Measurements from ENCODE around the gene RTL5.
A peak's percentile ranks its signal among the peaks of the same experiment; 100 is the strongest.

RTL5 gene

DNA sequence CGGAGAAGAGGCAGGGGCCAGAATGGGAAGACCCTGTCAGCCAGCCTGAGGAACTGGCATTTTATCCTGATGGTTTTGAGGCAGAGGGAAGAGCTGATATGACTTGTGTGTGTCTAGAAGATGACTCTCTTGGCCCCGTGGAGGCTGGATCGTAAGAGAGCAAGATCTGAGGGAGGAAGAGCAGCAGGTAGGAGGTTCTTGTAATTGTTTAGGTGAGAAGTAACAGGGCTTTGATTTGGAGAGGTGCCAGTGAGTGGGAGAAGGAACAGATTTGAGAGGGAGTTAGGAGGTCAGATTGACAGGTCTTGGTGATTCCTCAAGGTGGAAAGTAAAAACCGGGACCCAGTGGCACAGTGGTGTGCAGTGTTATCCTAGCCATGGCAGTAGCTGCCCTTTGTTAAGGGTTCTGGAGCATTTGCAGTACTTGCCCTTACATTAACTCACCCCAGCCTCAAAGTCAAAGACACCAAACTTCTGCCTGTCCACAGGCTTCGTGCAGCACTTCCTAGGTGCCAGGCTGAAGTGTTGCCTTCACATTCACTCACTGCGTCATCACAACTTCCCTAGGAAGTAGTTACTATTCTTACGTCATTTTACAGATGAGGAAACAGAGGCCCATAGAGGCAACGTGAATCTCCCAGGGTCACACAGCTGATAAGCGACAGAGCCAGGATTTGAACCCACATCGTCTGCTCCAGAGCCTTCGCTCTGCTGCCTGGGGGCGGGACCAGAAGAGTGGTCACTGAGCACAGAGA, 23.7 kb downstream of the RTL5 start:
- DNase-seq: no peak

- DNase-seq: no peak
Observed at GRCh38 chrX:72107320-72107719, 24.4 kb downstream of the RTL5 start.

GRCh38 chrX:72105436-72105835, 26.3 kb downstream of the RTL5 start:
- DNase-seq: no peak

GRCh38 chrX:72102760-72103159, 29.0 kb downstream of the RTL5 start:
- DNase-seq: no peak

DNA sequence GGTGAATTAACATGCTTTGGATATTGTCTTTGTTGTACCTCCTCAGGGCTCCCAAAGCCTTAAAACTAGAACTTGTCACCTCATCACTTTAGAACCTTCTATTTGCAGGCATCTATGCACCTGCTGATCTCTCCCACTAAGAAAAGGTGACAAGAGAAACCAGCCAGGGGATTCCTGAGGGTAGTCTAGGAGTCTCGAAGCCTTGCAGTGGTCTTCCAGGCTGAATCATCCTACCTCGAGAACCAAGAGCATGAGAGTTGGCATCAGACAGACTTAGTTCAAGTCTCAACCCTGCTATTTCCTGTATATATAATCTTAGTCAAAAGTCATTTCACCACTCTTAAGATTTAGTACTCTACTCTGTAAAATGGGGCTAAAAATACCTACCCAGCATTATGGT, 29.6 kb downstream of the RTL5 start:
- DNase-seq: no peak

- DNase-seq: no peak
Observed at GRCh38 chrX:72101597-72102037, 30.1 kb downstream of the RTL5 start.

- peak; percentile 54 for DNase-seq
Observed at GRCh38 chrX:72100824-72101351, 30.8 kb downstream of the RTL5 start.

- DNase-seq: no peak
Observed at GRCh38 chrX:72100051-72100755, 31.5 kb downstream of the RTL5 start.

DNA sequence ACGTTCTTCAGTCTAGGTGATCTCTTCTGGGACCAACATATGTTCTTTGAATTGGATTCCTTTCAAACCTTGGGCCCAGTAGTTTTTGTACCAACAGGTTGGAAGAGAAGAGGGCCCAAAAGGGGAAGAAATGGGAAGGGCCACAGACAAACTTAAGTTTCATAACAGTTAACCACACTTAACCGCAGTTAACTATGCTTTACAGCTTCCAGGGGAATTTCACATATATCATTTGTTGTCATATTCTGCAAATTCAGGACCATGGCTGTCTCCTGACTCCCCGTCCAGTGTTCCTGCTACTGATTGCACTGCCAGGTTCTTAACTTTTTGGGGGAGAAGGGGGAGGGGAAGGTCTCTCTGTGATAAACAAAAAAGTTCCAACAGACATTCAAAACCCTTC, 34.6 kb downstream of the RTL5 start:
- no peak for DNase-seq

- no peak for DNase-seq
Observed at GRCh38 chrX:72095370-72095769, 36.3 kb downstream of the RTL5 start.

DNA sequence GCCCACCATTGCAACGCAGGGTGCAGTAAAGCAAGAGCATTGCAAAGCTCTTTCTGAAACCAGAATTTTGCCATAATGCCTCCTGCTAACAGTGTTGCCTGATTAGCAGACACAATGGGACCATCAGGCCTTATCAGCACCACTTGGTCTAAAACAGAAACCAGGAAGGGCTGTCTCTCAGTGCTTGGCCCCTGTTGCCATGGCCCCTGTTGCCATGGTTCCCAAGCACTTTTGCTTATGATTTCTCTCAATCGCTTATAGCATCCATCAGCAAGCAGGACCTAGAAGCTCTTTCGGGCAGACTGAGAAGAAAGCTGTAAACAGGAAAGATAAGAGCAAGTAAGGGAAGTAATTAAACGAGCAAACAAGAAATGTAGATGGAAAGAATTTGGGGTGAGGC, 36.8 kb downstream of the RTL5 start:
- DNase-seq: no peak

DNA sequence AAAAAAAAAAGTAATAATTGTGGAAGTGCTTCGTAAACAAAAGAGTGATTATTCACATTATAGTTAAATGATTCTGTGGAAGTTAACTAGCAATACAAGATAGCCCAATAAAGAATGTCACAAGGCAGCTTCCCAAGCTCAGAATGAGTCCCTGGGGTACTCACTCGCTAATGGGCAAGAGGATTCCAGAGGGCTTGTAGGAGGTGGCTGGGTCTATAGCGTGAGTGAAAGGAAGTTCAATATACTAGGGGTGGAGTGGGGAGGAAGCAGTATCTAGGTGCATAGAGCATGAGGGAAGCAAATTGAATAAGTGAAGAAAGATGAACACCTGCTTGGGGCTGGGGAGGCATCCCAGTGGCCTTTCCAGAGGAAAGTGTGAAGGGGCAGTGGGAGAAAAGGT, 42.5 kb downstream of the RTL5 start:
- DNase-seq: no peak

DNA sequence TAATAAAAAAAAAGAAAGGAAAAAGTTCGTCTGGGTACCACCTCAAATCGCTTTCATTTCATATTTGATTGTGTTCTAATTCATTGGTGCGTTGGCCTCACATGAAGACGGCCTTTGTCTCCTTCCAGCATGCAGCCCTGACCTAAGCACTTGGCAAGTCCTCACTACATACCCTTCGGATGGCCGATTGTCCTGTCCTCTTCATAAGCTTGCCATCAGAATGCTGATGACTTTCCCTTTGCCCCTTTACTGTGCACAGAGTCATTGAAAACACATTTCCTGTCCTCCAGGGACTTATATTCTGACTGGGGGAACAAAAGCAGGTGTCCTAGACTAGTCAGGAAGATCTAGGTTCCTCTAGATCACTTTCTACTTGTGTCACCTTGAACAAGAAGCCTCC, 43.0 kb downstream of the RTL5 start:
- no peak for DNase-seq

DNA sequence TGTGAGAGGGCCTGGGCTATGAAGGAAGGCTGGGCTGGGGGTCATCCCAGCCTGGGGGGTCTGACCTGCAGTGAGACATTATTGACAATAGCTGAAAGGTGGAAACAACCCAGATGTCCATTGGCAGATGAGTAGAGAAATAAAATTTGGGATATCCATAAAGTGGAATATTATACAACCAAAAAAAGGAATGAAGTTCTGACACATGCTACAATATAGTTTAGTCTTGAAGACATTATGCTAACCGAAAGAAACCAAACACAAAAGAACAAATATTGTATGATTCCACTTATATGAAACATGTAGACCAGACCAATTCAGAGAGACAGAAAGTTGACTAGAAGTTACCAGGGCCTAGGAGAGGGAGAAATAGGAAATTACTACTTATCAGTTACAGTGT, 44.7 kb downstream of the RTL5 start:
- no peak for DNase-seq

DNA sequence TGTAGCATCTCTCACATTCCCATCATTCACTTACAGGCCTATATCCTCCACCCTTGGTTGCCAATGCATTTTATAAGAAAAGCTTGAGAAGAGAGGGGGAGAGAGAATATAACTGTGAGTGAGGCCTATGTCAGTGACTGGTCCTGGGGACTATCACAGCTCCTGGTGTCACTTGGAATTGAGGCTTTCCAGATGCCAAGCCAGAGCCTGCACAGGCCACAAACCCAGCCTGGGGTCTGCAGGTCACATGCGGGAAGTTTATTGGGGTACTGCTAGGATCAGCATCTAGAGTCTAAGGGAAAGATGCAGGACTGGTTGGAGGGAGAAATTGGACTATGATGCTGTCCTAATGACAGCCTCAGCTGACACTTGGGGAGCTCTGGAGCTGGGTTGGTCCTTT, 47.6 kb downstream of the RTL5 start:
- no peak for DNase-seq

DNA sequence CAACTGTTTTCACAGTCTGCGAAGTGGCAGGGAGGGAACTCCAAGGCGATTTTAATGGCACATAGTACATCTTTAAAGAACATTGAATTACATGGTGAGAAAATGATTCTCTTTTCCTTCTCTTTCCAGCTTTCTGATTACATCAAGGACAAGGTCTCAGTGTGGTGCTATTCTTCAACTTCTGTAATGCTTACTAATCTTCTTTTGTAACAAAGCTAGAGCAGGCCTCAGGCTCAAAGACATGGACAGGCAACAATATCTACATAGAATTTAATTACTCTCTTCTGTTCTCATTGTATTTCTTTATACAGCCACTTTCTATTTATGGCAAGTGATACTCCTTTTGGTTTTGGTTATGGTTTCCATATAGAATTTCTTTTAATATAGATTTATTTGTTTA, 48.4 kb downstream of the RTL5 start:
- no peak for DNase-seq

- no peak for DNase-seq
Observed at GRCh38 chrX:72081605-72082320, 50.0 kb downstream of the RTL5 start.

GRCh38 chrX:72080800-72081199, 50.9 kb downstream of the RTL5 start:
- DNase-seq: no peak

GRCh38 chrX:72080150-72080549, 51.6 kb downstream of the RTL5 start:
- DNase-seq: no peak

DNA sequence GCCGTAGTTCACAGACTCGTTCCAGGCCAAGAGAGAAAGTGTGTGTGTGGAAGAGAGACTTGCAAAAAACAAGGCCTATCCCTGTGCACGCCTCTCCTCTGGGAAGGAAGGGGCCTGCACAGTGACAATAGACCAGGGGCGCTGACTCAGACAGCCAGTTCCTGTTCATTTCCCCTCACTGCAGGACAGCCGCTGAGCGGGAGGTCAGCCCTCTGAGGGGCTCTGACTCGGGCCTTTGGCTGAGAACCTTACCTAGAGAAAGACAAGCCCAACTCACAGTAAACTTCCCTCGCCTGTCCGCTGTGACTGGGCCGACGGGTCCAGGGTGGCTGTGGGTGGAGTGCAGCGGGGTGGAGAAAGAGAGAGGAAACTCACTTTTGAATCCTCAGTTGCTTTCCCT, 52.1 kb downstream of the RTL5 start:
- DNase-seq: no peak

- no peak for DNase-seq
Observed at GRCh38 chrX:72078411-72078810, 53.3 kb downstream of the RTL5 start.
